Mammary epithelial cell (primary cell): ENCODE measurements around the gene PCBP3.

ENCODE experiments used
- CTCF ChIP-seq, 2 donors: IDR thresholded peaks in 1 of 2; conservative IDR thresholded peaks in 1 of 2; 2 replicates each; pipeline ENCODE4 v1.5.1; 2011 to 2012; ENCODE audit warnings: inconsistent platforms in 2 of 2, low read length in 2 of 2, mild to moderate bottlenecking in 2 of 2, control low read depth in 1 of 2, low read depth in 1 of 2; ENCODE audit not compliant: insufficient read depth in 1 of 2; ENCODE audit errors: extremely low read depth in 1 of 2
- EZH2 ChIP-seq: IDR thresholded peaks from 2 replicates; pipeline ENCODE4 v1.6.1; 2012; ENCODE audit warnings: low read length, inconsistent platforms, borderline replicate concordance

GRCh38 chr21:45988366-45989347, 345.1 kb downstream of the PCBP3 start:
- TF ChIP-seq CTCF (conservative IDR thresholded peaks at IDR 0.05 in 1 of 2, IDR thresholded peaks at IDR 0.05 in 1 of 2; ENCODE audit: extremely low read depth in 1 of 2, insufficient read depth in 1 of 2, low read depth in 1 of 2, low read length in 2 of 2) (no peak), EZH2 (no peak)
